IMR-90 (cell line): Measurements from ENCODE around the gene DAPK1. TPM values are rescaled to one million over a fixed set of nuclear protein-coding genes. Genes with fewer than 3 reads are reported as not detected.

Experiments
- ATAC-seq: fragments of 200-7000 bp; cut with Tn5 transposase; 2 replicates; pipeline ENCODE4 v1.9.1; 2020; ENCODE audit warnings: low read depth, mild to moderate bottlenecking, moderate library complexity
- BruUV-seq: library from RNA; stranded (reverse); fragments of 400-500 nt; replicated peaks from 2 replicates; lab custom pipeline; 2021; lab: Mats Ljungman, UMichigan
- CTCF ChIA-PET: fragments of 300-600 bp; formaldehyde crosslinking; extraction: SDS; loops from one replicate; lab custom pipeline; 2021; ENCODE audit warnings: antibody characterized with exemption; lab: Yijun Ruan, JAX
- POLR2A ChIA-PET: fragments of 300-600 bp; sonication (Branson Sonifier 250); formaldehyde crosslinking; loops from one replicate; lab custom pipeline; 2022; ENCODE audit warnings: antibody characterized with exemption; ENCODE audit not compliant: unreplicated experiment; lab: Charles Lee
- DNase-seq: peaks from one replicate; pipeline ENCODE4 v3.0.0; 2013
- H2AFZ ChIP-seq: replicated peaks from 2 replicates; pipeline ENCODE3; 2013; ENCODE audit warnings: low read length, mild to moderate bottlenecking; ENCODE audit not compliant: poor library complexity
- H2AK5ac ChIP-seq: 2 replicates; pipeline ENCODE4 v1.6.1; 2013; ENCODE audit warnings: low read depth, low read length, inconsistent platforms
- H2AK9ac ChIP-seq: replicated peaks from 2 replicates; pipeline ENCODE3; 2013; ENCODE audit warnings: mild to moderate bottlenecking, low read depth, low read length, moderate library complexity; ENCODE audit not compliant: poor library complexity
- H2BK120ac ChIP-seq: 2 replicates; pipeline ENCODE4 v1.6.1; 2013; ENCODE audit warnings: low read depth, low read length, inconsistent platforms
- H2BK15ac ChIP-seq: 3 replicates; pipeline ENCODE4 v1.6.1; 2013; ENCODE audit warnings: low read depth, low read length, inconsistent platforms
- H2BK20ac ChIP-seq: 2 replicates; pipeline ENCODE4 v1.6.1; 2013; ENCODE audit warnings: low read depth, mild to moderate bottlenecking, inconsistent platforms, low read length, moderate library complexity
- H2BK5ac ChIP-seq: 2 replicates; pipeline ENCODE4 v1.6.1; 2013; ENCODE audit warnings: mild to moderate bottlenecking, low read depth, low read length, inconsistent platforms; ENCODE audit not compliant: poor library complexity, severe bottlenecking
- H3K14ac ChIP-seq: replicated peaks from 2 replicates; pipeline ENCODE4 v1.6.1; 2013; ENCODE audit warnings: low read depth, low read length, inconsistent platforms
- H3K18ac ChIP-seq: 2 replicates; pipeline ENCODE4 v1.6.1; 2013; ENCODE audit warnings: low read depth, low read length, control low read depth
- H3K23ac ChIP-seq: 2 replicates; pipeline ENCODE4 v1.6.1; 2013; ENCODE audit warnings: low read depth, low read length, inconsistent platforms
- H3K27ac ChIP-seq: 2 replicates; pipeline ENCODE4 v1.5.1; 2013; ENCODE audit warnings: mild to moderate bottlenecking, control low read depth, low read length; ENCODE audit not compliant: insufficient read depth
- H3K27me3 ChIP-seq: 2 replicates; pipeline ENCODE4 v1.6.1; 2013; ENCODE audit warnings: low read length; ENCODE audit not compliant: control insufficient read depth, insufficient read depth
- H3K36me3 ChIP-seq: 2 replicates; pipeline ENCODE4 v1.6.1; 2013; ENCODE audit warnings: low read length, mixed read lengths; ENCODE audit not compliant: control insufficient read depth, insufficient read depth
- H3K4ac ChIP-seq: 2 replicates; pipeline ENCODE4 v1.6.1; 2013; ENCODE audit warnings: low read depth, low read length, inconsistent platforms
- H3K4me1 ChIP-seq: 2 replicates; pipeline ENCODE4 v1.6.1; 2013; ENCODE audit warnings: low read length, mixed read lengths; ENCODE audit not compliant: control insufficient read depth, insufficient read depth
- H3K4me2 ChIP-seq: 2 replicates; pipeline ENCODE4 v1.6.1; 2013; ENCODE audit warnings: low read depth, mild to moderate bottlenecking, control low read depth, low read length, moderate library complexity
- H3K4me3 ChIP-seq: 2 replicates; pipeline ENCODE4 v1.5.1; 2013; ENCODE audit warnings: low read depth, mild to moderate bottlenecking, control low read depth, low read length, moderate library complexity; ENCODE audit not compliant: insufficient read depth
- H3K56ac ChIP-seq: 2 replicates; pipeline ENCODE4 v1.6.1; 2013; ENCODE audit warnings: low read length, inconsistent platforms; ENCODE audit not compliant: insufficient read depth; ENCODE audit errors: extremely low read depth
- H3K79me1 ChIP-seq, 2 experiments: 2 replicates each; pipeline ENCODE4 v1.6.1; 2013; ENCODE audit warnings: low read length in 2 of 2, inconsistent platforms in 1 of 2, low read depth in 1 of 2
- H3K9ac ChIP-seq: 2 replicates; pipeline ENCODE4 v1.6.1; 2013; ENCODE audit warnings: low read depth, low read length, control low read depth
- H3K9me1 ChIP-seq: 2 replicates; pipeline ENCODE4 v1.6.1; 2013; ENCODE audit warnings: low read length, inconsistent platforms; ENCODE audit not compliant: insufficient read depth
- H3K9me3 ChIP-seq: 2 replicates; pipeline ENCODE4 v1.6.1; 2013; ENCODE audit warnings: low read length; ENCODE audit not compliant: control insufficient read depth, insufficient read depth
- H4K20me1 ChIP-seq: 2 replicates; pipeline ENCODE4 v1.6.1; 2013; ENCODE audit warnings: low read length, inconsistent platforms; ENCODE audit not compliant: insufficient read depth
- H4K5ac ChIP-seq: 2 replicates; pipeline ENCODE4 v1.6.1; 2013; ENCODE audit warnings: mild to moderate bottlenecking, low read depth, low read length, control low read depth
- H4K8ac ChIP-seq, 2 experiments: 2 replicates each; pipeline ENCODE4 v1.6.1; 2013; ENCODE audit warnings: low read depth in 2 of 2, low read length in 2 of 2, control low read depth in 1 of 2, inconsistent platforms in 1 of 2
- H4K91ac ChIP-seq: 2 replicates; pipeline ENCODE4 v1.6.1; 2013; ENCODE audit warnings: low read depth, low read length, inconsistent platforms; ENCODE audit not compliant: insufficient read depth
- RFX5 ChIP-seq: IDR thresholded peaks from 2 replicates; pipeline ENCODE4 v1.8.0; 2012; ENCODE audit warnings: low read depth, mild to moderate bottlenecking, low read length, moderate library complexity
- WGBS, 2 experiments: methylation state at CpG; one replicate each; pipeline versions ENCODE4 v1.1.5 to v1.1.7; 2013; ENCODE audit warnings: missing lambda C conversion rate in 2 of 2; ENCODE audit not compliant: insufficient read length in 1 of 2; ENCODE audit errors: extremely low coverage in 2 of 2; 5-methylcytosine and 5-hydroxymethylcytosine counted together
- dilution Hi-C: fragments of 300-500 bp; cut with HindIII; formaldehyde crosslinking; loops from one replicate; pipeline ENCODE4 v1.14.3; 2018; ENCODE audit warnings: low sequenced_read_pairs; ENCODE audit not compliant: unreplicated experiment
- in situ Hi-C: fragments of 300-500 bp; cut with MboI; formaldehyde crosslinking; loops from 3 replicates; pipeline ENCODE4 v1.14.3; 2019; ENCODE audit warnings: low sequenced_read_pairs, inconsistent platforms, mixed read lengths
- intact Hi-C: fragments of 100-400 bp; cut with micrococcal nuclease; formaldehyde crosslinking; loops from 2 replicates; pipeline ENCODE4 v1.10.0; 2022
- polyA plus RNA-seq, 3 experiments: library from polyadenylated mRNA; depleted of rRNA; stranded (reverse); fragments of >200 nt; gene quantifications; 2 replicates each; pipeline ENCODE4 v1.2.3, GENCODE V29; 2012; ENCODE audit warnings: low replicate concordance in 1 of 3
- total RNA-seq: library from RNA; depleted of rRNA; stranded (reverse); fragments of >200 nt; gene quantifications from 2 replicates; pipeline ENCODE4 v1.2.3, GENCODE V29; 2012

The DAPK1 gene
- total and polyA plus RNA-seq, 2 of the 4 experiments (the other 2 are of a cell fraction) = under 0.01 to 0.03 TPM

DNA sequence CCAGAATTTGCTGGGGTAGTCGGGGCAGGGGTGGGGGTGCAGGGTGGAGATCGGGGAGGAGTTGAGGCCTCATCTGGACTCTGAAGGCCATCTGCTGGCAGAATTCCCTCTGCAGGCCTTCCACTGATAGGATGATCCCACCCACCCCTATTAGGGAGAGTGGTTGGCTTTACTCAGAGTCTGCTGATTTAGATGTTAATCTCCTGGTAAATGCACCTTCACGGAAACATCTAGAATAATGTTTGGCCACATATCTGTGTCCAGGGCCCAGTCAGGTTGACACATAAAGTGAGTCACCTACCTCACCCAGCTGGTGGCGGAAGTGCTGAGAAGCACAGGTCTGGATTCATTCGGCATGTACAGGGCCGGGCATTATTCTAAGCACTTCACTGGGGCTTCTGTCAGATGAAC is 50.0 kb downstream of the DAPK1 start:
- Histone ChIP-seq H2BK15ac (no peak overlapping the region), H3K23ac (no peak overlapping the region), H4K8ac (no peak overlapping the region), H2AFZ (no peak overlapping the region), H2BK20ac (no peak overlapping the region), H4K91ac (no peak overlapping the region), H3K9ac (no peak overlapping the region), H3K9me3 (no peaks in the 10 kb centered on the region), H3K56ac (no peak overlapping the region), H3K4me1 (no peaks in the 10 kb centered on the region), H2BK5ac (no peak overlapping the region), H3K18ac (no peak overlapping the region), H4K5ac (no peak overlapping the region), H2BK120ac (no peak overlapping the region), H3K27me3 (peaks cover 1% of the 10 kb centered on the region; the same call in 1 of the 2 replicates), H2AK5ac (no peak overlapping the region), H4K20me1 (no peaks in the 10 kb centered on the region), H3K14ac (no peak overlapping the region), H3K79me1 (no peaks in the 10 kb centered on the region), H2AK9ac (no peak overlapping the region), H3K27ac (no peak overlapping the region), H3K9me1 (no peaks in the 10 kb centered on the region), H3K4me3 (no peak overlapping the region), H3K4me2 (no peak overlapping the region), H3K36me3 (no peaks in the 10 kb centered on the region), H3K4ac (no peak overlapping the region)
- no peak for TF ChIP-seq RFX5
- POLR2A ChIA-PET = no interaction called here
- DNase-seq (no peak), ATAC-seq (no peak)
- in situ Hi-C loops (no loop called here), intact Hi-C loops (no loop called here), dilution Hi-C loops (no loop called here)
- BruUV-seq = no TSS peak
- CTCF ChIA-PET = no interaction called here
- 80% methylated on average over 1 of the region's 6 CpGs; no CpG with 5 or more reads in 1 of the 2 experiments for WGBS, 2 experiments
